SK-N-SH treated with all-trans-retinoic acid at 6 μM for 48 hours (cell line): ENCODE measurements around the gene MMP11.

Source experiments
- ATAC-seq: fragments of 200-7000 bp; cut with Tn5 transposase; 3 replicates; pipeline ENCODE4 v1.9.1; 2020; ENCODE audit warnings: mild to moderate bottlenecking, moderate library complexity
- ARNTL ChIP-seq: fragments of 450-650 bp; formaldehyde crosslinking; IDR thresholded peaks from 2 replicates; pipeline ENCODE4 v1.5.0; 2020; ENCODE audit warnings: low read depth, mild to moderate bottlenecking, moderate library complexity, borderline replicate concordance
- BACH2 ChIP-seq: fragments of 250-450 bp; sonication (Bioruptor Pico); IDR thresholded peaks from 2 replicates; pipeline ENCODE4 v1.9.0; 2021; ENCODE audit warnings: mild to moderate bottlenecking, borderline replicate concordance
- CSDC2 ChIP-seq: fragments of 250-450 bp; sonication (Bioruptor Pico); IDR thresholded peaks from 2 replicates; pipeline ENCODE4 v1.5.0; 2020; ENCODE audit warnings: mild to moderate bottlenecking, moderate library complexity
- ESRRG ChIP-seq: fragments of 250-450 bp; sonication (Bioruptor Pico); IDR thresholded peaks from 2 replicates; pipeline ENCODE4 v1.6.1; 2021; ENCODE audit warnings: mild to moderate bottlenecking
- GLIS3 ChIP-seq: fragments of 250-450 bp; sonication (Bioruptor Pico); IDR thresholded peaks from 2 replicates; pipeline ENCODE4 v1.5.0; 2020; ENCODE audit warnings: mild to moderate bottlenecking, moderate library complexity
- ISL1 ChIP-seq: fragments of 250-450 bp; sonication (Bioruptor Pico); IDR thresholded peaks from 2 replicates; pipeline ENCODE4 v2.1.2; 2022; ENCODE audit warnings: mild to moderate bottlenecking, moderate library complexity
- OSR1 ChIP-seq: fragments of 250-450 bp; sonication (Bioruptor Pico); IDR thresholded peaks from 2 replicates; pipeline ENCODE4 v1.8.0; 2022; ENCODE audit warnings: moderate library complexity, mild to moderate bottlenecking, inconsistent platforms
- PPARA ChIP-seq: fragments of 250-450 bp; sonication (Bioruptor Pico); IDR thresholded peaks from 2 replicates; pipeline ENCODE4 v1.5.0; 2020; ENCODE audit warnings: mild to moderate bottlenecking, borderline replicate concordance
- RARB ChIP-seq: fragments of 250-450 bp; sonication (Bioruptor Pico); IDR thresholded peaks from 2 replicates; pipeline ENCODE4 v1.8.0; 2021; ENCODE audit warnings: mild to moderate bottlenecking, moderate library complexity
- SNAI2 ChIP-seq: fragments of 250-450 bp; sonication (Bioruptor Pico); IDR thresholded peaks from 2 replicates; pipeline ENCODE4 v1.5.0; 2020; ENCODE audit warnings: mild to moderate bottlenecking, moderate library complexity
- TCF4 ChIP-seq: fragments of 250-450 bp; sonication (Bioruptor Pico); IDR thresholded peaks from 2 replicates; pipeline ENCODE4 v1.8.0; 2021; ENCODE audit warnings: mild to moderate bottlenecking, moderate library complexity, borderline replicate concordance
- TOX ChIP-seq: fragments of 250-450 bp; sonication (Bioruptor Pico); IDR thresholded peaks from 2 replicates; pipeline ENCODE4 v1.8.0; 2021; ENCODE audit warnings: mild to moderate bottlenecking, moderate library complexity, borderline replicate concordance
- ZC3H10 ChIP-seq: fragments of 250-450 bp; sonication (Bioruptor Pico); IDR thresholded peaks from 2 replicates; pipeline ENCODE4 v1.5.1; 2021; ENCODE audit warnings: mild to moderate bottlenecking, moderate library complexity
- ZFP3 ChIP-seq: fragments of 250-450 bp; sonication (Bioruptor Pico); IDR thresholded peaks from 2 replicates; pipeline ENCODE4 v1.5.0; 2020; ENCODE audit warnings: mild to moderate bottlenecking, moderate library complexity
- ZFP30 ChIP-seq: fragments of 450-650 bp; formaldehyde crosslinking; IDR thresholded peaks from 2 replicates; pipeline ENCODE4 v1.5.0; 2022; ENCODE audit warnings: mild to moderate bottlenecking, moderate library complexity
- ZNF565 ChIP-seq: fragments of 450-650 bp; formaldehyde crosslinking; conservative IDR thresholded peaks from 2 replicates; pipeline ENCODE4 v1.5.0; 2020; ENCODE audit warnings: low read depth, mild to moderate bottlenecking, moderate library complexity
- ZNF70 ChIP-seq: fragments of 450-650 bp; formaldehyde crosslinking; IDR thresholded peaks from 2 replicates; pipeline ENCODE4 v1.5.0; 2020; ENCODE audit warnings: mild to moderate bottlenecking, moderate library complexity
- ZNF8 ChIP-seq: fragments of 450-650 bp; formaldehyde crosslinking; IDR thresholded peaks from 2 replicates; pipeline ENCODE4 v1.5.0; 2020; ENCODE audit warnings: mild to moderate bottlenecking, moderate library complexity
- TF ChIP-seq, protein P1 (sequence below): fragments of 250-450 bp; sonication (Bioruptor Pico); IDR thresholded peaks from 2 replicates; pipeline ENCODE4 v1.8.0; 2021; ENCODE audit warnings: low read depth, mild to moderate bottlenecking, moderate library complexity, borderline replicate concordance
- TF ChIP-seq, protein P2 (sequence below): fragments of 250-450 bp; sonication (Bioruptor Pico); IDR thresholded peaks from 2 replicates; pipeline ENCODE4 v1.5.1; 2020; ENCODE audit warnings: low read depth, mild to moderate bottlenecking, moderate library complexity
- TF ChIP-seq, protein P3 (sequence below): fragments of 250-450 bp; sonication (Bioruptor Pico); IDR thresholded peaks from 2 replicates; pipeline ENCODE4 v1.5.0; 2020; ENCODE audit warnings: mild to moderate bottlenecking, moderate library complexity
- TF ChIP-seq, protein P4 (sequence below): fragments of 250-450 bp; sonication (Bioruptor Pico); IDR thresholded peaks from 2 replicates; pipeline ENCODE4 v1.5.1; 2021; ENCODE audit warnings: mild to moderate bottlenecking, moderate library complexity
- TF ChIP-seq, protein P5 (sequence below): fragments of 250-450 bp; sonication (Bioruptor Pico); IDR thresholded peaks from 2 replicates; pipeline ENCODE4 v1.8.0; 2020; ENCODE audit warnings: mild to moderate bottlenecking, moderate library complexity, borderline replicate concordance

MMP11 gene

DNA sequence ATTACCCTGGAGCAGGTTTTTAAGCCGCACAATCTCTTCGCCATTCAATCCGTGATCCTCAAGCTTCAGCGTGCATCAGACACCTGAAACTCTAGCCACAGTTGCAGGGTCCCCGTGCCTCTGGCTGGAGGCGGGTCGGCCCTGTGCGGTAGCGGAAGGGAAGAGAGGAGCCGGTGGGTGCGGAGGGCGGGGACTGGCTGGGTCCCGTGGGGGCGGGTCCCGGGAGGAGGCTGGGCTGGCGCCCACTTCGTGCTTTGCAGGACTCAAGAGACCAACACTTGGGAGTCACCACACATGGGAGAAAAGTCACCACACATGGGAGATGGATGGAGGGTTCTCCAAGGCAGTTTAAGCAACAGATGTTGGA, 9.1 kb upstream of the MMP11 start:
- ATAC-seq, result no peak
- TF ChIP-seq, protein P1, sequence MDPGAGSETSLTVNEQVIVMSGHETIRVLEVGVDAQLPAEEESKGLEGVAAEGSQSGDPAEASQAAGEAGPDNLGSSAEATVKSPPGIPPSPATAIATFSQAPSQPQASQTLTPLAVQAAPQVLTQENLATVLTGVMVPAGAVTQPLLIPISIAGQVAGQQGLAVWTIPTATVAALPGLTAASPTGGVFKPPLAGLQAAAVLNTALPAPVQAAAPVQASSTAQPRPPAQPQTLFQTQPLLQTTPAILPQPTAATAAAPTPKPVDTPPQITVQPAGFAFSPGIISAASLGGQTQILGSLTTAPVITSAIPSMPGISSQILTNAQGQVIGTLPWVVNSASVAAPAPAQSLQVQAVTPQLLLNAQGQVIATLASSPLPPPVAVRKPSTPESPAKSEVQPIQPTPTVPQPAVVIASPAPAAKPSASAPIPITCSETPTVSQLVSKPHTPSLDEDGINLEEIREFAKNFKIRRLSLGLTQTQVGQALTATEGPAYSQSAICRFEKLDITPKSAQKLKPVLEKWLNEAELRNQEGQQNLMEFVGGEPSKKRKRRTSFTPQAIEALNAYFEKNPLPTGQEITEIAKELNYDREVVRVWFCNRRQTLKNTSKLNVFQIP (CRISPR knock-in tag), result no peak
- TF ChIP-seq TOX (CRISPR knock-in tag), result no peak
- no peak for TF ChIP-seq ZNF8 (CRISPR knock-in tag)
- TF ChIP-seq, protein P2, sequence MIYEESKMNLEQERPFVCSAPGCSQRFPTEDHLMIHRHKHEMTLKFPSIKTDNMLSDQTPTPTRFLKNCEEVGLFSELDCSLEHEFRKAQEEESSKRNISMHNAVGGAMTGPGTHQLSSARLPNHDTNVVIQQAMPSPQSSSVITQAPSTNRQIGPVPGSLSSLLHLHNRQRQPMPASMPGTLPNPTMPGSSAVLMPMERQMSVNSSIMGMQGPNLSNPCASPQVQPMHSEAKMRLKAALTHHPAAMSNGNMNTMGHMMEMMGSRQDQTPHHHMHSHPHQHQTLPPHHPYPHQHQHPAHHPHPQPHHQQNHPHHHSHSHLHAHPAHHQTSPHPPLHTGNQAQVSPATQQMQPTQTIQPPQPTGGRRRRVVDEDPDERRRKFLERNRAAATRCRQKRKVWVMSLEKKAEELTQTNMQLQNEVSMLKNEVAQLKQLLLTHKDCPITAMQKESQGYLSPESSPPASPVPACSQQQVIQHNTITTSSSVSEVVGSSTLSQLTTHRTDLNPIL (CRISPR knock-in tag), result no peak
- TF ChIP-seq ZC3H10 (CRISPR knock-in tag), result no peak
- TF ChIP-seq GLIS3 (CRISPR knock-in tag), result no peak
- TF ChIP-seq ZNF565 (CRISPR knock-in tag), result no peak
- TF ChIP-seq ARNTL (CRISPR knock-in tag), result no peak
- TF ChIP-seq ZNF70, result no peak
- no peak for TF ChIP-seq ESRRG
- TF ChIP-seq PPARA (CRISPR knock-in tag), result no peak
- TF ChIP-seq, protein P3, sequence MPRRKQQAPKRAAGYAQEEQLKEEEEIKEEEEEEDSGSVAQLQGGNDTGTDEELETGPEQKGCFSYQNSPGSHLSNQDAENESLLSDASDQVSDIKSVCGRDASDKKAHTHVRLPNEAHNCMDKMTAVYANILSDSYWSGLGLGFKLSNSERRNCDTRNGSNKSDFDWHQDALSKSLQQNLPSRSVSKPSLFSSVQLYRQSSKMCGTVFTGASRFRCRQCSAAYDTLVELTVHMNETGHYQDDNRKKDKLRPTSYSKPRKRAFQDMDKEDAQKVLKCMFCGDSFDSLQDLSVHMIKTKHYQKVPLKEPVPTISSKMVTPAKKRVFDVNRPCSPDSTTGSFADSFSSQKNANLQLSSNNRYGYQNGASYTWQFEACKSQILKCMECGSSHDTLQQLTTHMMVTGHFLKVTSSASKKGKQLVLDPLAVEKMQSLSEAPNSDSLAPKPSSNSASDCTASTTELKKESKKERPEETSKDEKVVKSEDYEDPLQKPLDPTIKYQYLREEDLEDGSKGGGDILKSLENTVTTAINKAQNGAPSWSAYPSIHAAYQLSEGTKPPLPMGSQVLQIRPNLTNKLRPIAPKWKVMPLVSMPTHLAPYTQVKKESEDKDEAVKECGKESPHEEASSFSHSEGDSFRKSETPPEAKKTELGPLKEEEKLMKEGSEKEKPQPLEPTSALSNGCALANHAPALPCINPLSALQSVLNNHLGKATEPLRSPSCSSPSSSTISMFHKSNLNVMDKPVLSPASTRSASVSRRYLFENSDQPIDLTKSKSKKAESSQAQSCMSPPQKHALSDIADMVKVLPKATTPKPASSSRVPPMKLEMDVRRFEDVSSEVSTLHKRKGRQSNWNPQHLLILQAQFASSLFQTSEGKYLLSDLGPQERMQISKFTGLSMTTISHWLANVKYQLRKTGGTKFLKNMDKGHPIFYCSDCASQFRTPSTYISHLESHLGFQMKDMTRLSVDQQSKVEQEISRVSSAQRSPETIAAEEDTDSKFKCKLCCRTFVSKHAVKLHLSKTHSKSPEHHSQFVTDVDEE (CRISPR knock-in tag), result no peak
- no peak for TF ChIP-seq ZFP30 (CRISPR knock-in tag)
- TF ChIP-seq ISL1 (CRISPR knock-in tag), result no peak
- TF ChIP-seq, protein P4, sequence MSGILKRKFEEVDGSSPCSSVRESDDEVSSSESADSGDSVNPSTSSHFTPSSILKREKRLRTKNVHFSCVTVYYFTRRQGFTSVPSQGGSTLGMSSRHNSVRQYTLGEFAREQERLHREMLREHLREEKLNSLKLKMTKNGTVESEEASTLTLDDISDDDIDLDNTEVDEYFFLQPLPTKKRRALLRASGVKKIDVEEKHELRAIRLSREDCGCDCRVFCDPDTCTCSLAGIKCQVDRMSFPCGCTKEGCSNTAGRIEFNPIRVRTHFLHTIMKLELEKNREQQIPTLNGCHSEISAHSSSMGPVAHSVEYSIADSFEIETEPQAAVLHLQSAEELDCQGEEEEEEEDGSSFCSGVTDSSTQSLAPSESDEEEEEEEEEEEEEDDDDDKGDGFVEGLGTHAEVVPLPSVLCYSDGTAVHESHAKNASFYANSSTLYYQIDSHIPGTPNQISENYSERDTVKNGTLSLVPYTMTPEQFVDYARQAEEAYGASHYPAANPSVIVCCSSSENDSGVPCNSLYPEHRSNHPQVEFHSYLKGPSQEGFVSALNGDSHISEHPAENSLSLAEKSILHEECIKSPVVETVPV, result no peak
- TF ChIP-seq OSR1 (CRISPR knock-in tag), result no peak
- no peak for TF ChIP-seq SNAI2

DNA sequence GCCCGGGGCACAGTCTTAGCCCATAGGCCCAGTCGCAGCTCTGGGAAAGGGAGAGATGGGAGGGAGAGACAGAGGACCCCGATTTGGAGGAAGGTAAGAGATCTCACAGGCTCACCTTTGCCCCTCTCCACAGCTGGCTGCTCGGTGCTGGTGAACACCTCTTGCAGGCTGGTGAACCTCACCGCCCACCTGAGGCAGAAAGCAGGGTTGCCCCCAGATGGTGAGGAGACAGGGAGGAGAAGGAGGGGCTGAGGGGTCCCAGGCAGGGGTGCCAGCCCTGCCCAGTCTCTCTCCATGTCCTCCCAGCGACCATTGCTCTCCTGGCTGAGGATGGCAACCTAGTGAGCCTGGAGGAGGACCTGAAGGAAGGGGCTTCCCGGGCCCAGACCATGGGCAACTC, 8.7 kb upstream of the MMP11 start:
- TF ChIP-seq BACH2, result no peak
- no peak for TF ChIP-seq ZNF8 (CRISPR knock-in tag)
- TF ChIP-seq CSDC2 (CRISPR knock-in tag), result no peak
- TF ChIP-seq OSR1 (CRISPR knock-in tag), result no peak
- no peak for TF ChIP-seq RARB
- TF ChIP-seq PPARA (CRISPR knock-in tag), result no peak
- TF ChIP-seq ISL1 (CRISPR knock-in tag), result no peak
- no peak for TF ChIP-seq ZFP3 (CRISPR knock-in tag)
- no peak for TF ChIP-seq TCF4
- TF ChIP-seq ZFP30 (CRISPR knock-in tag), result no peak
- TF ChIP-seq ZNF70, result no peak
- no peak for TF ChIP-seq TOX (CRISPR knock-in tag)
- TF ChIP-seq, protein P1 (CRISPR knock-in tag), result no peak
- TF ChIP-seq, protein P4, result no peak
- TF ChIP-seq, protein P5, sequence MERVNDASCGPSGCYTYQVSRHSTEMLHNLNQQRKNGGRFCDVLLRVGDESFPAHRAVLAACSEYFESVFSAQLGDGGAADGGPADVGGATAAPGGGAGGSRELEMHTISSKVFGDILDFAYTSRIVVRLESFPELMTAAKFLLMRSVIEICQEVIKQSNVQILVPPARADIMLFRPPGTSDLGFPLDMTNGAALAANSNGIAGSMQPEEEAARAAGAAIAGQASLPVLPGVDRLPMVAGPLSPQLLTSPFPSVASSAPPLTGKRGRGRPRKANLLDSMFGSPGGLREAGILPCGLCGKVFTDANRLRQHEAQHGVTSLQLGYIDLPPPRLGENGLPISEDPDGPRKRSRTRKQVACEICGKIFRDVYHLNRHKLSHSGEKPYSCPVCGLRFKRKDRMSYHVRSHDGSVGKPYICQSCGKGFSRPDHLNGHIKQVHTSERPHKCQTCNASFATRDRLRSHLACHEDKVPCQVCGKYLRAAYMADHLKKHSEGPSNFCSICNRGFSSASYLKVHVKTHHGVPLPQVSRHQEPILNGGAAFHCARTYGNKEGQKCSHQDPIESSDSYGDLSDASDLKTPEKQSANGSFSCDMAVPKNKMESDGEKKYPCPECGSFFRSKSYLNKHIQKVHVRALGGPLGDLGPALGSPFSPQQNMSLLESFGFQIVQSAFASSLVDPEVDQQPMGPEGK, result no peak
- no peak for TF ChIP-seq ESRRG
- ATAC-seq, result no peak
